Stimulated activated CD8-positive, alpha-beta memory T cell treated with anti-CD3 and anti-CD28 coated beads, Interleukin-7, amount 100 ng/mL, for 48 hours (primary cell): Measurements from ENCODE around the gene STYXL2.

Experiments
- DNase-seq, 2 donors: peaks; one replicate each; pipeline ENCODE4 v3.0.0-alpha.2; 2020; ENCODE audit warnings: low read depth in 1 of 2; ENCODE audit errors: extremely low read depth in 1 of 2

The STYXL2 gene

DNA sequence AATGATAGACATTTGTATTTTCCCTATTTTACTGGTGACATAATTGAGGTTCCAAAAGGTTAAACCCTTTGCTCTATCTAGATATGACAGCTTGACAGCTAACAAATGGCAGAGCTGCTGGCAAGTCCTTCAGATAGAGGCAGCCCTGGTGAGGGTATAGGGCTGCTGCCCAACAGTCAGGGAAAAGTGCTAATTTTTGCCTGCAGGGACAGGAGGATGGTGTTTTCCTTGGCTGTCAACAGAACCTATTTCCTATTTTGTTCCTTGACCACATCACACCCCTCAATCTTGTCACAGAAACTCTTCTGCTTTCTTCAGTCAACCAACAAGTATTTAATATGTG is 16.0 kb upstream of the STYXL2 start:
- DNase-seq: no peak

- no peak for DNase-seq
Measured at GRCh38 chr1:167081594-167082156, 12.2 kb upstream of the STYXL2 start.

- DNase-seq: no peak
Measured at GRCh38 chr1:167082511-167083027, 11.3 kb upstream of the STYXL2 start.

GRCh38 chr1:167083066-167083665 is 10.7 kb upstream of the STYXL2 start:
- DNase-seq: no peak

- DNase-seq: no peak
Measured at GRCh38 chr1:167083871-167084270, 10.0 kb upstream of the STYXL2 start.

GRCh38 chr1:167084757-167085156 is 9.1 kb upstream of the STYXL2 start:
- no peak for DNase-seq

DNA sequence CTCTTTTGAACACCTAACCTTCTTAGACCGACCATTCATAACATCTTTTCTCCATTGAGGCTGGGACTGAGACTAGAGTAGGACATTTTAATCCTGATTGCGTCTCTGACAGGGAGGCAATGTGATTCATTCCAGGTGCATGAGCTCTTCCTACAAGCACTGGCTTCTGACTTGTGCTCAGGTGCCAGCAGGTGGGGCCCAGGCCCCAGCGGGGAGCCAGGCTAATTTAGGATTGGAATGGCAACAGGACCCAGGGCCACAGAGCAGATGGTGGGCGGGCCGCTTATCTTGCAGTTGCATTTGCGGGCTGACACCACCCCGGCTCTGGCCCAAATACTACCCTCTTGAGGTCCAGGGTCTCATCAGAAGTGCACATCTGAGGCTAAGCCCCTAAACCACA is 7.8 kb upstream of the STYXL2 start:
- DNase-seq: no peak

DNA sequence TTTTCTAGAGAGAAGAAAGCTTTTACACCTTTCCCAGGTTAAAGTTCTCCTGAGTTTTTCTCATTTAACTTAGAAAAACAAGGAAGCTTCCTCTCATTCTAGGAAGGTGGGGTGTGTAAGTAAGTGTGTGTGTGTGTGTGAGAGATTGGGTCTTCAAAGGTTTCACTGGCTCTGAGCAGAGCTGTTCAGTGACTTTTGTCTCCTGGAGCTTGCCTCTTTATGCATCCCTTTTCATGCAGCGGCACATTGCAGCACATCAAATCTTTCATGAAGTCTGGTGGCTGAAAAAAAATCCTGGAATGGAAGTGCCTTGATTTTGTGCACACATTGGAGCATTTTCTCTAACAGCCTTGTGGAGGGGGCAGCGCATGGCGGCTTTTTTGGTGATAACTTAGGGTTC is 7.1 kb upstream of the STYXL2 start:
- no peak for DNase-seq

DNA sequence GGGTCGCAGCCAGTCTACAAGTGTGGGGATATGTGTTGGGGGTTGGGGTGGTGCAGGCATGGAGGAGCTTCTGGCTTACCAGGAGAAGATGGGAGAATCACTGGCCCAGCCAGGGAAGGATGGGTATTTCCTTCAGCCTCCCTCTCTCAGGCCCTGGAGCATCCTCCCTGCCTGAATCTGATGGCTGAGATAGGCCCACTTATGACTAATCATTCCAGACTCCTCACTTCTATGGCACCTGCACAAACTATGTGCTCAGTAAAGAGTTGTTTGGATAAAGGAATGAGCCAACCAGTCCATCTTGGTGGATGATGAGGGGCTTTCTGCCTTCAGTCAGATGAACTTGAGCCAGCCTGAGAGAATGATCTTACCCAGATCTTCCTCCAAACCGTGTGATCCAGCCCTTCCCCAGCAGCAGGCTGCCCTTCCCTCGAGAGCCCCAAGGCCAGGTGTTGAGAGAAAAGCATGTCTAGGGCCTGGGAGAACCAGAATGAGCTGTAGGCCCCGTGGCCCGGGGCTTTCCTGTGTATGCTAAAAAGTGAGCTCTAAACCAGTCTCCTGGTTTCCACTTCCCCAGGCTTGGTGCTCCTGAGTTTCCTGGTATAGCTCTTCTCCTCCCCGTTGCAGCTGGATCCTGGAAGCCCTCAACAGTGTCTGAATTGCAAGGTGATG is 5.0 kb upstream of the STYXL2 start:
- no peak for DNase-seq

DNA sequence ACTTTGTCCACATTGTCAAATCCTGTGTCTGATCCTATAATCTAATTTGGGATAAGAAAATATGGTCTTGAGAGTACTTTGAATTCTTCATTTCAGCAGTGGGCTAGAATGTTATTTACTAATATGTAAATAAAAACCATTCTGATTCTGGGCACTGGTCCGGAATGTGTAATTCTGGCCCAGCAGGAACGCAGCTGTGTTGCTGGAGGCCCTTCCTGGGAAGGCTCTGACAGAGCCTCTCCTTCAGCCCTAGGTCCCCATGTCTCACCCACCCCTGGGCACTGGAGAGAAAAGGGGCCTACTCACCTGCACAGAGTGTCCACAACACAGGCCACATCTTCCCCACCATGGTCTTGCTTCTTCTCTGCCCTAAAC is 3.9 kb upstream of the STYXL2 start:
- DNase-seq: no peak

- DNase-seq: no peak
Measured at GRCh38 chr1:167090314-167090942, 3.4 kb upstream of the STYXL2 start, which contains the start of gene GPA33. Gene GPA33, minus strand, starts transcription at chr1:167090377. Its CDS starts 90 bp downstream, at chr1:167090287.

DNA sequence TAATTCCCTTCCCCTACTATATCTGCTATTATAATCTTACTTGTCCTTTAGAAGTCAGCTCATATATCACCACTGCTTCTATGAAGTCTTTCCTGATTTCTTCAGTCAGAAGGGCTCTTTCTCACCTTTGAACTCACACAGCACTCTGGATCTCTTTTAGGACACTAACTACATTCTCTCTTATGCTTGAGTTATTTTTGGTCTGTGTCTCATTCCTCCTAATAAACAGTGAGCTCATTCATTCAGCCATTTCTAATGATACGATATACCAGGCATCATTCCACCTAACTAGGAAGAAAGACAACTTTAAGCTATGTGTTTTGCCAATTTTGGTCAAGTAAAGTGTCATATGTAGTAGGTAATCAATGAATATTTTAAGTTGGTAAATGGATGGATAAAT is 1.2 kb upstream of the STYXL2 start:
- DNase-seq: no peak

DNA sequence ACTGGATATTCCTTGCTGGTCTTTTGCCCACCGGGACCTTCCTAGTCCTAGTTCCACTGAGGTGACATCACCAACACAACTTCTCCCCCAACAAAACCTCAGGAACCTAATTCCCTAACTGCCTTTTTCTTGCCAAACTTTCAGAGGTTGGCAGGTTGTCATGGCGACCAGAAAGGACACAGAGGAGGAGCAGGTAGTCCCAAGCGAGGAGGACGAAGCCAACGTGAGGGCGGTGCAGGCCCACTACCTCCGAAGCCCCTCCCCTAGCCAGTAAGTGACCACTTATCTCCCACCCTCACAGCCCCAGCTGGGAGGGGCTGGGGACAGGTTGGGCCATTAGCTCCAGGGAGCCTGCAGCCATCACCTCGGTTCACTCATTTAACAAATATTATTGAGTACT is 815 bp downstream of the STYXL2 start:
- DNase-seq: no peak

DNA sequence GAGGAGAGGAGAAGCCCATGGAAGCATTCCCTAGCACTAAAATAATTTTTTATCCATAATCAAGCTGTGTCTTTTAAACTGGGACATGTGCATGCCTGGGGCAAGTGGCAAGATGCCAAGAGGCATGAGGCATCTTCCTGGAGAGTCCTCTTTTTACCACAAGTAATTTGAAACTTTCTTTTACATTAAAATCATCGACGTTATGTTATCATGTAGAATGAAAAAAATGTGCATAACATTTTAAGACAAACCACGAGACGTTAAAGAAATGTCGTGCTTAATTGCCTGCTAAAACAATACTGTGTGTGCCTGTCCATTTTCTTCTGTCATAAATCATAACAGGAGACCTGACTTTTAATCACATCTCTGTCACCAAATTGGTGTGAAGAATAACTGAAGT is 1.5 kb downstream of the STYXL2 start:
- DNase-seq: no peak

DNA sequence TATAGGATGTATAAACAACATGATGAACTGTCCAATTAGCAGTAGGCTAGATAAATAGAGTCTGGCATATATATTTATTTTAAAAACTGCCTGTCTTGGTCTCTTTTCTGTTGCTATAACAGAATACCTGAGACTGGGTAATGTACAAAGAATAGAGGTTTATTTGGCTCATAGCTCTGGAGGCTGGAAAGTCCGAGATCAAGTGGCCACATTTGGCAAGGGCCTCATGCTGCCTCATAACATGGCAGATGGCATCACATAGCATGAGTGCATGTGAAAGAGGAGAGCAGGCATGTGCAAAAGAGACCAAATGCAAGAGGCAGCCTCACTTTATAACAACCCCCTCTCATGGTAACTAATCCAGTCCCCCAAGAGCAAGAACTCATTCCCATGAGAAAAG is 6.0 kb downstream of the STYXL2 start:
- DNase-seq: no peak

GRCh38 chr1:167100730-167101129 is 6.9 kb downstream of the STYXL2 start:
- no peak for DNase-seq

- DNase-seq: no peak
Measured at GRCh38 chr1:167101754-167102153, 7.9 kb downstream of the STYXL2 start.

- no peak for DNase-seq
Measured at GRCh38 chr1:167102906-167103573, 9.2 kb downstream of the STYXL2 start.

DNA sequence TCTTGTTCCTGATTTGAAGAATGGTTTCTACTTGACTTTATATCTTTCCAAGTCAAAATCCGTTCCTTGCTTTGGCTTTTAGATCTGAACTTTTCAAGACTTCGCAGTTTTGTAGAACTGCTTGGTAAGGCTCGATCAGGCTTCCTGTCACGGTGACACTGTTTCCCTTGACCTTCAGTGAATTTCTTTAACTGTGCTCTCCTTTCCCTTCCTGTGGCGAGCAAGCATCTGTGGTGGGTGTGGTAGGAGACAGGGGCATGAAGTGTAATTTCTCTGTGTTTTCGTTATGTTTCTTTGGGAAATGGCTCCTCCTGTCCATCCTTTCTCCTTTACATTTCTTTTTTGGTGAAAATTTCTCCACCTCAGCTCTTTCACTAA is 10.4 kb downstream of the STYXL2 start:
- no peak for DNase-seq

- DNase-seq: no peak
Measured at GRCh38 chr1:167105271-167106118, 11.6 kb downstream of the STYXL2 start.

DNA sequence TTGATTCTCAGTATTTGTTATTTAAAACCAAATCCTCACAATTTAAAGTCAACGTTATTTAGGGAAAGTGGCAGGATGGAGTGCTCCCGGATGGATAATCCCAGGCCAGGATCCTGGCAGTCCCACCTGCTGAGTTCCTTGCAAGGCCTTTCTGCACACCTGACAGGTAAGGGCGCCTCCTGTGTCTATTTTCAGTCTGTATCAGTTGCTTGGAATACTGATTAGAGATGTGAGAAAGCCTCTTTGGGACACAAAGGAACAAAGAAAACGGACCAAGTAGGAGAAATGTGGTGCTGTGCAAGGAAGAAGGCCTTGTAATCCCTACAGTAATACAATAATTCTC is 12.2 kb downstream of the STYXL2 start:
- no peak for DNase-seq
